Fibroblast of lung (primary cell): ENCODE results near the gene DUT.

Experiments used
- EZH2 ChIP-seq: IDR thresholded peaks from 2 replicates; pipeline ENCODE4 v1.5.1; 2012; ENCODE audit warnings: low read length, control low read depth, mild to moderate bottlenecking; ENCODE audit errors: missing control alignments
- TF ChIP-seq, protein P1 (sequence below), 2 donors: IDR thresholded peaks in 1 of 2; conservative IDR thresholded peaks in 1 of 2; 1 replicate in 1 of 2; 2 replicates in 1 of 2; pipeline ENCODE4 v1.5.1; 2011 to 2012; ENCODE audit warnings: low read length in 2 of 2, control low read depth in 1 of 2, inconsistent platforms in 1 of 2, low read depth in 1 of 2, mild to moderate bottlenecking in 1 of 2

GRCh38 chr15:48307586-48307985 is 23.6 kb upstream of the DUT start:
- TF ChIP-seq, protein P1, sequence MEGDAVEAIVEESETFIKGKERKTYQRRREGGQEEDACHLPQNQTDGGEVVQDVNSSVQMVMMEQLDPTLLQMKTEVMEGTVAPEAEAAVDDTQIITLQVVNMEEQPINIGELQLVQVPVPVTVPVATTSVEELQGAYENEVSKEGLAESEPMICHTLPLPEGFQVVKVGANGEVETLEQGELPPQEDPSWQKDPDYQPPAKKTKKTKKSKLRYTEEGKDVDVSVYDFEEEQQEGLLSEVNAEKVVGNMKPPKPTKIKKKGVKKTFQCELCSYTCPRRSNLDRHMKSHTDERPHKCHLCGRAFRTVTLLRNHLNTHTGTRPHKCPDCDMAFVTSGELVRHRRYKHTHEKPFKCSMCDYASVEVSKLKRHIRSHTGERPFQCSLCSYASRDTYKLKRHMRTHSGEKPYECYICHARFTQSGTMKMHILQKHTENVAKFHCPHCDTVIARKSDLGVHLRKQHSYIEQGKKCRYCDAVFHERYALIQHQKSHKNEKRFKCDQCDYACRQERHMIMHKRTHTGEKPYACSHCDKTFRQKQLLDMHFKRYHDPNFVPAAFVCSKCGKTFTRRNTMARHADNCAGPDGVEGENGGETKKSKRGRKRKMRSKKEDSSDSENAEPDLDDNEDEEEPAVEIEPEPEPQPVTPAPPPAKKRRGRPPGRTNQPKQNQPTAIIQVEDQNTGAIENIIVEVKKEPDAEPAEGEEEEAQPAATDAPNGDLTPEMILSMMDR (conservative IDR thresholded peaks at IDR 0.05 in 1 of 2, IDR thresholded peaks at IDR 0.05 in 1 of 2; ENCODE audit: low read depth in 1 of 2, low read length in 2 of 2), result no peak
- no peak for TF ChIP-seq EZH2
